ENCODE measurements around the gene SH3BP5. TPM values are rescaled to one million over a fixed set of nuclear protein-coding genes. Genes with fewer than 3 reads are reported as not detected.

The SH3BP5 gene
- total RNA-seq, 1 donor from 2014 or later = 5.2 TPM

DNA sequence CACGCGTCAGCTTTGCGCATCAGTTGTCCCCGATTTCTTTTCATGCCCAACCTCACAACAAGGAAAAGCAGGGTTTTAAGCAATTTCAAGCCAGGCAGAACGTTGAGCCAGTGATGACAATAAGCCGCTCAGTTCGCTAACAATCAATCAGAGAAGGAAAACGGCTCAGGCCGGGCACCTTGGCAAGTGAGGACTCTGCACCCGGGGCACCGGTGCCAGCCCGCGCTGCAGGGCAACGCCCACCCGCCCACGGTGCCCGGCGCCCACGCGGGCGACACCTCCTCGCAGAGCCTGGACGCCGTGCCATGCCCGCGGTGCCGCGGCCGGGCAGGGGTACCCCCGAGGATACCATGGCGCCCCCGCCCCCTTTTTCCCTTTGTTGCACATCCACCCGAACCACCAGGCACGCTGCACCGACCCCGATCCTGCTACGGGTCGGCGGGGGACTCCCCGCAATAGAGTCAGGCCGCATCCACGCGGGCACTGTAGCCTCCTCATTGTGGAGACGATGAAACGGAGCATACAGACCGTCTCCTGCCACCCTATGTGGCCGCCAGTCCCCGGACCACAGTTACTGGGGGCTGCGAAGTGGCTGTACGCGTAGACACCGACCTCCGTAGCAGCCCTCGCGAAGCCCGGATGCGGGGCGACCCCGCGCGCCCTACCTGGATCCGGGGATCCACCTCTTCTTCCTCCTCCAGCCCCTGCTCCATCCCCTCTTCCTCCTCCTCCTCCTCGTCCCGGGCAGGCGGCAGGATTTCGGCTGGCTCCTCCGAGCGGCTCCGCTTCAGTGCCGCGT, 581 bp downstream of the SH3BP5 start:
- no peaks in the 10 kb centered on the region for H3K9me3 Mint-ChIP-seq
- peaks cover 13% of the 10 kb centered on the region for H3K4me1 Mint-ChIP-seq
- TF ChIP-seq, protein P1, sequence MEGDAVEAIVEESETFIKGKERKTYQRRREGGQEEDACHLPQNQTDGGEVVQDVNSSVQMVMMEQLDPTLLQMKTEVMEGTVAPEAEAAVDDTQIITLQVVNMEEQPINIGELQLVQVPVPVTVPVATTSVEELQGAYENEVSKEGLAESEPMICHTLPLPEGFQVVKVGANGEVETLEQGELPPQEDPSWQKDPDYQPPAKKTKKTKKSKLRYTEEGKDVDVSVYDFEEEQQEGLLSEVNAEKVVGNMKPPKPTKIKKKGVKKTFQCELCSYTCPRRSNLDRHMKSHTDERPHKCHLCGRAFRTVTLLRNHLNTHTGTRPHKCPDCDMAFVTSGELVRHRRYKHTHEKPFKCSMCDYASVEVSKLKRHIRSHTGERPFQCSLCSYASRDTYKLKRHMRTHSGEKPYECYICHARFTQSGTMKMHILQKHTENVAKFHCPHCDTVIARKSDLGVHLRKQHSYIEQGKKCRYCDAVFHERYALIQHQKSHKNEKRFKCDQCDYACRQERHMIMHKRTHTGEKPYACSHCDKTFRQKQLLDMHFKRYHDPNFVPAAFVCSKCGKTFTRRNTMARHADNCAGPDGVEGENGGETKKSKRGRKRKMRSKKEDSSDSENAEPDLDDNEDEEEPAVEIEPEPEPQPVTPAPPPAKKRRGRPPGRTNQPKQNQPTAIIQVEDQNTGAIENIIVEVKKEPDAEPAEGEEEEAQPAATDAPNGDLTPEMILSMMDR (conservative IDR thresholded peaks at IDR 0.05) = no peak
- no peaks in the 10 kb centered on the region for H3K36me3 Mint-ChIP-seq (ENCODE audit: low read depth)
- H3K4me3 Mint-ChIP-seq = peak overlapping the region; percentile 87
- no peak overlapping the region for H3K27ac Mint-ChIP-seq (ENCODE audit: unreplicated experiment)
- DNase-seq (ENCODE audit: low read depth, low spot score) = peak; percentile 13
- H3K27me3 Mint-ChIP-seq (ENCODE audit: low read depth) = peaks cover 39% of the 10 kb centered on the region

GRCh38 chr3:15331072-15331605, 1.2 kb downstream of the SH3BP5 start:
- H3K36me3 Mint-ChIP-seq (ENCODE audit: low read depth) = no peaks in the 10 kb centered on the region
- H3K4me1 Mint-ChIP-seq = peaks cover 13% of the 10 kb centered on the region
- H3K27ac Mint-ChIP-seq (ENCODE audit: unreplicated experiment) = no peak overlapping the region
- peak overlapping the region; percentile 83 for H3K4me3 Mint-ChIP-seq
- no peaks in the 10 kb centered on the region for H3K9me3 Mint-ChIP-seq
- no peak for DNase-seq (ENCODE audit: low read depth, low spot score)
- TF ChIP-seq, protein P1 (conservative IDR thresholded peaks at IDR 0.05) = no peak
- H3K27me3 Mint-ChIP-seq (ENCODE audit: low read depth) = peaks cover 39% of the 10 kb centered on the region

DNA sequence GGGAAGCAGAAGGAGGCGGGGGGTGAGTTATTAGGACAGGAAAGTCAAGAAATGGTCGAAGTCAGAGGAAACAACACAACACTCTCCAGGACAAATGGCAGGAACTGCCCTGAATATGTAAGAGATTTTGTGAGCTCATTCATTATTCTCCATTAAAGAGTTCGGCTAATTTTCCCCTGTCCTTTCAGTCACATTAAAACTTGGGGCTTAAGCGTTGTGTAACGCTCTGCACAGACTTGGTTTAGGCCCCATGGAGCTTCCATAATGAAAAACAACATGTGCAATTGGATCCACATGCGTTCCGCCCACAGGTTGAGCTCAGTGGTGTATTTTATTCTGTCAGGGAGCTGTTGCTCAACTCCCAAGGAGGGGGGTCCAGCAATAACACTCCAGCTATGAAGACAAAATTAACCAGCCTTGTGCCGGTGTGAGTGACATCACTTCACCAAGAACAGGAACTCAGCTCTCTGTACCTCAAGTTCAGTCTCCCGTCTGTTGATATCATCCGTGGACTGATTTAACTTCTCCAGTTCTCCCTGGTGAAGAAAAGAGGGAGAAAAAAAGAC, 2.3 kb downstream of the SH3BP5 start:
- H3K27ac Mint-ChIP-seq (ENCODE audit: unreplicated experiment) = no peak overlapping the region
- H3K9me3 Mint-ChIP-seq = no peaks in the 10 kb centered on the region
- no peaks in the 10 kb centered on the region for H3K36me3 Mint-ChIP-seq (ENCODE audit: low read depth)
- peak overlapping the region; percentile 83 for H3K4me3 Mint-ChIP-seq
- peaks cover 39% of the 10 kb centered on the region for H3K27me3 Mint-ChIP-seq (ENCODE audit: low read depth)
- H3K4me1 Mint-ChIP-seq = peaks cover 20% of the 10 kb centered on the region
- no peak for DNase-seq (ENCODE audit: low read depth, low spot score)
- TF ChIP-seq, protein P1 (conservative IDR thresholded peaks at IDR 0.05) = no peak

DNA sequence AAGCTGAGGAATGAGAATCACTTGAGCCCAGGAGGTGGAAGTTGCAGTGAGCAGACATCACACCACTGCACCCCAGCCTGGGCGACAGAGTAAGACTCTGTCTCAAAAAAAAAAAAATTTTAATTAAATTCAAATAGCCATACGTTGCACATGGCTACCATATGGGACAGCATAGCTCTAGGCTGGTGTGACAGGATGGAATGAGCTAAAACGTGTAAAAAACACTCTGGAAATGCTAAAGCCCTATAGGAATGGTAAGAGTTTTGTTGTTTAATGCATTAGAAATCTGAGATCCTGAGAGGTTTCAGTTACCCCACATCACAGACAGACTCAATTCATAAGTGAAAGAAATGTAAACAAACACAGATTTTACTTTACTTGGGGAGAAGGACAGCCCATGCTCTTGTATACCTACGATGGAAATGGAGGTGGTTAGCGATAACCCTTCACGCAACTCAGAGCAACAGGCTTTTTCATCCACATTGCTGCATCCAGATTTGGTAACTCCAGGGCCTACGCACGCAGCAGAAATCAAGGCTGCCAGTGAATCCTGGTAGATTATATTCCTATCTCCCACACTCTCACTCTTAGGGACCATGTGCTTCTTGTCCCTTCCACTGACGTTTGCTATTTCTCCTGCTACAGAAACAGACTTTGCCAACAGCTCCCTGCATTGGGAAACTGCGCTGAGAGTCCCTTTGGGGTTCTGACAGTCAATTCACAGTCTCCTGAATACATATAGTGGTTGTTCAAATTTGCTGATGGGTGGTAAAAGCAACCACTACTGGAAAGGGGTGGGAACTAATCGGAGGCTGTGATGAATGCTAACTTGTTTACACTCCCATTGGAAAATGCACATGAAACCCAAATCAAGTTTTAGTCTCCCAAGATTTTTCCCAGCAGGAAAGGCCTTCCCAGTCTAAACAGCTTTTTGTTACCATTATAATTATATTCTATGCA, 3.1 kb downstream of the SH3BP5 start:
- peaks cover 39% of the 10 kb centered on the region for H3K27me3 Mint-ChIP-seq (ENCODE audit: low read depth)
- TF ChIP-seq, protein P1 (conservative IDR thresholded peaks at IDR 0.05) = no peak
- no peaks in the 10 kb centered on the region for H3K9me3 Mint-ChIP-seq
- peaks cover 23% of the 10 kb centered on the region for H3K4me1 Mint-ChIP-seq
- peak overlapping the region; percentile 20 for H3K4me3 Mint-ChIP-seq
- H3K27ac Mint-ChIP-seq (ENCODE audit: unreplicated experiment) = no peak overlapping the region
- DNase-seq (ENCODE audit: low read depth, low spot score) = no peak
- no peaks in the 10 kb centered on the region for H3K36me3 Mint-ChIP-seq (ENCODE audit: low read depth)

DNA sequence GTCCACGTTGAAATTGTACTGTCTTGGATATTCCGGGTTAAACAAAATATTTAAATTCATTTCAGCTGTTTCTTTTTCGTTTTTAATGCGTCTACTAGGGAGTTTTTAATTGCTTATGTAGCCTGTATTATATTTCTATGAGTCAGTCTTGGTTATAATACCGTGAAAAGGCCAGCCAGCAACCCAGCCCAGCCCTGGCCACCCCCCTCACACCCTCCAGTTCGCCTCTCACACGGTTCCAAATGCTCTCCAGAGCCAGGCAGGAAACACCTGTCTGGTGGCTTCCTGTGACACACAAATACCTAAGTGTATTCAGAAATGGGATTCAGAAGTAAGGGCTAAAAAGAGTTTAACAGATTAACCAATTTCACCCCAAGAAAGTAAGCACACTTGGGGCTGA, 4.4 kb downstream of the SH3BP5 start:
- Mint-ChIP-seq H3K27me3 (ENCODE audit: low read depth) (peaks cover 34% of the 10 kb centered on the region), H3K4me1 (peaks cover 23% of the 10 kb centered on the region), H3K27ac (ENCODE audit: unreplicated experiment) (no peak overlapping the region), H3K36me3 (ENCODE audit: low read depth) (no peaks in the 10 kb centered on the region), H3K9me3 (no peaks in the 10 kb centered on the region), H3K4me3 (no peak overlapping the region)
- DNase-seq (ENCODE audit: low read depth, low spot score) = no peak
- TF ChIP-seq, protein P1 (conservative IDR thresholded peaks at IDR 0.05) = no peak
